Neural cell (in vitro differentiated cells): ENCODE data around the gene USP20.

Experiments used
- EP300 ChIP-seq: fragments of 450-650 bp; conservative IDR thresholded peaks from 2 replicates; pipeline ENCODE4 v1.6.1; 2014; ENCODE audit warnings: antibody characterized with exemption, mild to moderate bottlenecking, moderate library complexity; ENCODE audit not compliant: poor library complexity, severe bottlenecking
- EZH2 ChIP-seq: fragments of 200-600, 300-800 bp; shearing (Covaris generic), sonication (generic); IDR thresholded peaks from 2 replicates; pipeline ENCODE4 v1.6.1; 2014; ENCODE audit warnings: antibody characterized with exemption, low read length, borderline replicate concordance, mild to moderate bottlenecking; ENCODE audit not compliant: insufficient read depth, poor library complexity, severe bottlenecking
- POLR2AphosphoS5 ChIP-seq: IDR thresholded peaks from 2 replicates; pipeline ENCODE4 v1.6.1; 2012
- RAD21 ChIP-seq: fragments of 450-650 bp; conservative IDR thresholded peaks from 2 replicates; pipeline ENCODE4 v1.6.1; 2014; ENCODE audit warnings: antibody characterized with exemption, mild to moderate bottlenecking, moderate library complexity
- SMC3 ChIP-seq: fragments of 450-650 bp; conservative IDR thresholded peaks from 2 replicates; pipeline ENCODE4 v1.6.1; 2014; ENCODE audit warnings: antibody characterized with exemption, mild to moderate bottlenecking, moderate library complexity; ENCODE audit not compliant: poor library complexity
- TF ChIP-seq, protein P1 (sequence below): fragments of 450-650 bp; IDR thresholded peaks from 2 replicates; pipeline ENCODE4 v1.5.1; 2014; ENCODE audit warnings: antibody characterized with exemption, mild to moderate bottlenecking, moderate library complexity; ENCODE audit not compliant: poor library complexity, severe bottlenecking
- TF ChIP-seq, protein P2 (sequence below): IDR thresholded peaks from 2 replicates; pipeline ENCODE4 v1.6.1; 2012; ENCODE audit warnings: borderline replicate concordance

DNA sequence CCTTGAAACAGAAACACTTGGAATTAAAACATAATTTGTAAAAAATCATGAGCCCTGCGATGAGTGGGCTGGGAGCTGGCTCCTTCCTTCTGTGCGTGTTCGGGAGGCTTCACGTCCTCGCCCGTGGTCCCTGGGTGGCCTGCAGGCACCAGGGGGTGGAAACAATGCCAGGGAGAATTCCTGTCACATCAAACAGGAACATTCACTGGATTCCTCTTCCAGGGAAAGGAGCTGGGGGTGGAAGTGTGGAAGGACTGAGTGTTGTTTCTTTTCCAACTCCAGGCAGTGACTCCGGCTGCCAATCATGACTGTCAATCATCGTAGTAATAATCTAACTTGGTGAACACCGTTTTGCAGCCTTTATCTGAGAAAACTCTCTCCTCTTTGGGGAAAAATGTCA lies 21.6 kb upstream of the USP20 start:
- TF ChIP-seq, protein P1, sequence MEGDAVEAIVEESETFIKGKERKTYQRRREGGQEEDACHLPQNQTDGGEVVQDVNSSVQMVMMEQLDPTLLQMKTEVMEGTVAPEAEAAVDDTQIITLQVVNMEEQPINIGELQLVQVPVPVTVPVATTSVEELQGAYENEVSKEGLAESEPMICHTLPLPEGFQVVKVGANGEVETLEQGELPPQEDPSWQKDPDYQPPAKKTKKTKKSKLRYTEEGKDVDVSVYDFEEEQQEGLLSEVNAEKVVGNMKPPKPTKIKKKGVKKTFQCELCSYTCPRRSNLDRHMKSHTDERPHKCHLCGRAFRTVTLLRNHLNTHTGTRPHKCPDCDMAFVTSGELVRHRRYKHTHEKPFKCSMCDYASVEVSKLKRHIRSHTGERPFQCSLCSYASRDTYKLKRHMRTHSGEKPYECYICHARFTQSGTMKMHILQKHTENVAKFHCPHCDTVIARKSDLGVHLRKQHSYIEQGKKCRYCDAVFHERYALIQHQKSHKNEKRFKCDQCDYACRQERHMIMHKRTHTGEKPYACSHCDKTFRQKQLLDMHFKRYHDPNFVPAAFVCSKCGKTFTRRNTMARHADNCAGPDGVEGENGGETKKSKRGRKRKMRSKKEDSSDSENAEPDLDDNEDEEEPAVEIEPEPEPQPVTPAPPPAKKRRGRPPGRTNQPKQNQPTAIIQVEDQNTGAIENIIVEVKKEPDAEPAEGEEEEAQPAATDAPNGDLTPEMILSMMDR = no peak
- TF ChIP-seq EP300 (peak; percentile 22), POLR2AphosphoS5 (no peak), EZH2 (no peak), RAD21 (no peak), SMC3 (no peak)
- TF ChIP-seq, protein P2, sequence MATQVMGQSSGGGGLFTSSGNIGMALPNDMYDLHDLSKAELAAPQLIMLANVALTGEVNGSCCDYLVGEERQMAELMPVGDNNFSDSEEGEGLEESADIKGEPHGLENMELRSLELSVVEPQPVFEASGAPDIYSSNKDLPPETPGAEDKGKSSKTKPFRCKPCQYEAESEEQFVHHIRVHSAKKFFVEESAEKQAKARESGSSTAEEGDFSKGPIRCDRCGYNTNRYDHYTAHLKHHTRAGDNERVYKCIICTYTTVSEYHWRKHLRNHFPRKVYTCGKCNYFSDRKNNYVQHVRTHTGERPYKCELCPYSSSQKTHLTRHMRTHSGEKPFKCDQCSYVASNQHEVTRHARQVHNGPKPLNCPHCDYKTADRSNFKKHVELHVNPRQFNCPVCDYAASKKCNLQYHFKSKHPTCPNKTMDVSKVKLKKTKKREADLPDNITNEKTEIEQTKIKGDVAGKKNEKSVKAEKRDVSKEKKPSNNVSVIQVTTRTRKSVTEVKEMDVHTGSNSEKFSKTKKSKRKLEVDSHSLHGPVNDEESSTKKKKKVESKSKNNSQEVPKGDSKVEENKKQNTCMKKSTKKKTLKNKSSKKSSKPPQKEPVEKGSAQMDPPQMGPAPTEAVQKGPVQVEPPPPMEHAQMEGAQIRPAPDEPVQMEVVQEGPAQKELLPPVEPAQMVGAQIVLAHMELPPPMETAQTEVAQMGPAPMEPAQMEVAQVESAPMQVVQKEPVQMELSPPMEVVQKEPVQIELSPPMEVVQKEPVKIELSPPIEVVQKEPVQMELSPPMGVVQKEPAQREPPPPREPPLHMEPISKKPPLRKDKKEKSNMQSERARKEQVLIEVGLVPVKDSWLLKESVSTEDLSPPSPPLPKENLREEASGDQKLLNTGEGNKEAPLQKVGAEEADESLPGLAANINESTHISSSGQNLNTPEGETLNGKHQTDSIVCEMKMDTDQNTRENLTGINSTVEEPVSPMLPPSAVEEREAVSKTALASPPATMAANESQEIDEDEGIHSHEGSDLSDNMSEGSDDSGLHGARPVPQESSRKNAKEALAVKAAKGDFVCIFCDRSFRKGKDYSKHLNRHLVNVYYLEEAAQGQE = peak; percentile 81
